ENCODE results near the gene STK32B.

Gene STK32B

GRCh38 chr4:5188130-5188529 lies 136.8 kb downstream of the STK32B start:
- no peaks in the 10 kb centered on the region for H3K36me3 Mint-ChIP-seq
- no peaks in the 10 kb centered on the region for H3K9me3 Mint-ChIP-seq
- H3K4me3 Mint-ChIP-seq, result no peak overlapping the region
- peaks cover 0 to 4% of the 10 kb centered on the region in 2 donors for H3K27me3 Mint-ChIP-seq
- peaks cover 19 to 23% of the 10 kb centered on the region in 2 donors for H3K4me1 Mint-ChIP-seq
- no peak for ATAC-seq (replicated peaks)
- DNase-seq, result no peak
- no peak overlapping the region for H3K27ac Mint-ChIP-seq

DNA sequence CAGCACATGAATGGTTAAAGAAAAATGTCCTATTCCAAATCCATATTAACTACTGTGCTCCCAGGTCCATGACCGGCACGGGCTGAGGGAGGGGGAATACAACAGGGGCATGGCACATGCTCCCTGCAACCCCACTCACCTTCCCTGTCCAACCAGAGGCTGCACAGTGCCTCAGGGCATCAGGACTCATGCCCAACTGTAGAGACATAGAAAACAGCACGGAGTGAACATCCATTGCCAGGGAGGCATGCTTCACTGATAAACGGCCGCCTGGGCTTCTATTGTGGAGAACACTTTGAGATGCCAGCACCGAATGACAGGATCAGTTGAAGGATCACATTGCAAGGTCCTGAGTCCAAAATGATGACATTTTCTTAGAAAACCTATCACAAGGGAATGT lies 140.6 kb downstream of the STK32B start:
- no peak for DNase-seq
- Mint-ChIP-seq H3K9me3 (no peaks in the 10 kb centered on the region), H3K27me3 (peaks cover 0 to 1% of the 10 kb centered on the region in 2 donors), H3K27ac (no peak overlapping the region), H3K36me3 (no peaks in the 10 kb centered on the region), H3K4me1 (peaks cover 5% of the 10 kb centered on the region in 2 donors), H3K4me3 (no peak overlapping the region)
- ATAC-seq (replicated peaks), result no peak

DNA sequence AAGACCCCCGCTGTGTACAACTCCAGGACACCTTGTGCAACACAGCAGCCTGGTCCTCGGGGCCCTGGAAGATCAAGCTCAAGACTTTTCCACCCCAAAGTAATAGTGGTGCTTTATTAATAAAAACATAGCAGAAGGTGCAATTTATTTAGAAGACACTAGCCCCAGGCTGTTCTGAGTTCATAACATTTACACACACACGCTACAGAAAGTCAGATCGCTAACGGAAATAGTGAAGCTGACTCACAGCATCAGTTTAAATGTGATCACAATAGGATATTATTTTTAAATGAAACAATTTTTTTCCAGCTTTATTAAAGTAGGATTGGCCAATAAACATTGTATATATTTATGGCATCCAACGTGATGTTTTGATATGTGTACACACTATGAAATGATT lies 141.0 kb downstream of the STK32B start:
- H3K36me3 Mint-ChIP-seq, result no peaks in the 10 kb centered on the region
- H3K27ac Mint-ChIP-seq, result no peak overlapping the region
- DNase-seq (no peak), ATAC-seq (replicated peaks) (no peak)
- H3K27me3 Mint-ChIP-seq, result no peaks in the 10 kb centered on the region
- no peaks in the 10 kb centered on the region for H3K9me3 Mint-ChIP-seq
- peaks cover under 1% of the 10 kb centered on the region in 2 donors for H3K4me1 Mint-ChIP-seq
- H3K4me3 Mint-ChIP-seq, result no peak overlapping the region

DNA sequence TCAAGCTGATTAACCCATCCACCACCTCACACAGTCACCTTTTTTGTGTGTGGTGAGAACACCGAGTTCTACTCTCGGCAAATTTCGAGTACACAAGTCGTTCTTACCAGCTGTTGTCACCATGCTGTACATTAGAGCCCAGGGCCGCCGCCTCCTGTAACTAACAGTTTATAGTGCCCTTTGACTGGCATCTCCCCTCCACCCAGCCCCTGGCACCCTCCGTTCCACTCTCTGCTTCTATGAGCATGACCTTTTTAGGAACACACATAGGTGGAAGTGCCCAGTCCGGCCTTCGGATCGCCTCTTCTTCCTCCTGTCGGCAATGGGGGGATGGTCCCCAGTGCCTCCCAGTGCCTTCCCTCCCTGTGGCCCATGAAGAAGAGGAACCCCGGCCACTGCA lies 141.4 kb downstream of the STK32B start:
- Mint-ChIP-seq H3K27me3 (no peaks in the 10 kb centered on the region), H3K9me3 (no peaks in the 10 kb centered on the region), H3K27ac (no peak overlapping the region), H3K4me1 (no peaks in the 10 kb centered on the region), H3K4me3 (no peak overlapping the region), H3K36me3 (no peaks in the 10 kb centered on the region)
- ATAC-seq (replicated peaks) (no peak), DNase-seq (no peak)

DNA sequence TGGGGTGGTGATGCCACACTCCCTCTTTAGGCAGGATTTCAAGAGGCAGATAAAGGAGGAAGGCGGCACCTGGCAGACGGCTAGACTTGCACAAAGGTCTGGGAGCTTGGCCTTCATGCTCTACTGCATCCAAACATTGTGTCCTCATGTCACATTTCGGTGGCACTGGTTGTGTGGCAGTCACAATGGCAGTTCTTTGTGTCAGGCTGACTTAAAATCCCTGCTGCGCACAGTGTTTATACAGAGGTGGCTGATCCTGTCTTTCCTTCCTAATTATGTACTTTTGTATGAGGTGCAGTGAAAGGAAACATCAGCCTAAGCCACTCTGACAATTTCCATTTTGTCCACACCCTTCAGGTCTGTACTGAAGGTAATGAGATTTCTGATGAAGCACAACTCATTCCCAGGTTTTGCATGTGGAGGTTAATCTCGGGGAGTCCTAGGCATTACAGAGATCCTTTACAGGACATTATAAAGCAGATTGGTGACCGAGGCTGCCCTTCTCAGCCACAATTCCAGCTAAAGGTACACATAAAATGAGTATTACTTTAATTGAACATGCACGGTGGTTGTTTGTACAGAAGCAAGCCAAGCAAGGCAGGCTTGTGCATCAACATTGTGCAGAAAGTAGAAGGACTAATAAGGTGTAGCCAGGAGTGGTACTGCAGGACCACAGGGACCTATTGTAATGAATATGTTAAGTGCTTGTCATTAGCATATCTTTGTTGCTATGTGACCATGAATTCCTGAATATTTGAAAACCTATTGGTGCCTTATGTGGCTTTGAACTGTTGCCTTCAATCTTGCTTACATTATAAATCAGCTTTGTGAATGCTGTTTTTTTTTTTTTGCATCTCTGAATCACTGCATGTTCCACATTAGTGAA lies 147.6 kb downstream of the STK32B start:
- H3K27me3 Mint-ChIP-seq, result no peaks in the 10 kb centered on the region
- H3K27ac Mint-ChIP-seq, result no peak overlapping the region
- no peaks in the 10 kb centered on the region for H3K36me3 Mint-ChIP-seq
- ATAC-seq (replicated peaks) (no peak), DNase-seq (no peak)
- H3K9me3 Mint-ChIP-seq, result no peaks in the 10 kb centered on the region
- H3K4me1 Mint-ChIP-seq, result no peaks in the 10 kb centered on the region
- H3K4me3 Mint-ChIP-seq, result no peak overlapping the region

DNA sequence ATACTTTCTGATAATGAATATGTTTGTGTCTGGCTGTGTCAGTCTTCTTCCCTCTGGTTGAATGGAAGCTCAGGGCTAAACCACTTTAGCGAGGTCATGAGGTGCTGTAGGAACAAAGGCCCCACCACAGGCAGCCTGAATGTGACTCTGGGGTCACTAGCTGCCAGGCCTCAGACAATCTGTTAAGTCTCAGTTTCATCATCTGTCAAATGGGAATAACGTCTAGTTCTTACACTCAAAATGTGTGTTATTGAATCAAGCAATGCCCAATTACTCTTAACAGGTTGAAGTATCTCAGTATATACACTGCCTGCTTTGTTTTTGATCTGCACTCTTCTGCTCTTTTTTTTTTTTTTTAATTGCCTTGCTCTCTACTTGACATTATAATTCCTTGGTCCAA lies 148.6 kb downstream of the STK32B start:
- Mint-ChIP-seq H3K9me3 (peaks cover 0 to 1% of the 10 kb centered on the region in 2 donors), H3K36me3 (no peaks in the 10 kb centered on the region)

GRCh38 chr4:5200513-5200912 lies 149.2 kb downstream of the STK32B start:
- H3K4me1 Mint-ChIP-seq, result no peaks in the 10 kb centered on the region
- H3K27me3 Mint-ChIP-seq, result no peaks in the 10 kb centered on the region
- no peak overlapping the region for H3K27ac Mint-ChIP-seq
- no peak overlapping the region for H3K4me3 Mint-ChIP-seq
- DNase-seq, result no peak
- H3K36me3 Mint-ChIP-seq, result no peaks in the 10 kb centered on the region
- peaks cover 0 to 1% of the 10 kb centered on the region in 2 donors for H3K9me3 Mint-ChIP-seq
- ATAC-seq (replicated peaks), result no peak

More for the DNA sequence above, 148.6 kb downstream of the STK32B start:
- Mint-ChIP-seq H3K27me3 (no peaks in the 10 kb centered on the region), H3K27ac (no peak overlapping the region), H3K4me3 (no peak overlapping the region), H3K4me1 (no peaks in the 10 kb centered on the region)
- ATAC-seq (replicated peaks), result no peak
- no peak for DNase-seq

- no peaks in the 10 kb centered on the region for H3K27me3 Mint-ChIP-seq
- DNase-seq, result no peak
- H3K36me3 Mint-ChIP-seq, result no peaks in the 10 kb centered on the region
- H3K4me3 Mint-ChIP-seq, result no peak overlapping the region
- ATAC-seq (replicated peaks), result no peak
- no peaks in the 10 kb centered on the region for H3K4me1 Mint-ChIP-seq
- H3K9me3 Mint-ChIP-seq, result peaks cover 0 to 3% of the 10 kb centered on the region in 2 donors
- no peak overlapping the region for H3K27ac Mint-ChIP-seq
These were observed 152.2 kb downstream of the STK32B start for GRCh38 chr4:5203309-5203992.

- no peak for DNase-seq
- ATAC-seq (replicated peaks), result no peak
- Mint-ChIP-seq H3K27me3 (no peaks in the 10 kb centered on the region), H3K4me3 (no peak overlapping the region), H3K9me3 (peaks cover 0 to 3% of the 10 kb centered on the region in 2 donors), H3K36me3 (no peaks in the 10 kb centered on the region), H3K4me1 (no peaks in the 10 kb centered on the region), H3K27ac (no peak overlapping the region)
These were observed 152.7 kb downstream of the STK32B start for GRCh38 chr4:5203993-5204310.

DNA sequence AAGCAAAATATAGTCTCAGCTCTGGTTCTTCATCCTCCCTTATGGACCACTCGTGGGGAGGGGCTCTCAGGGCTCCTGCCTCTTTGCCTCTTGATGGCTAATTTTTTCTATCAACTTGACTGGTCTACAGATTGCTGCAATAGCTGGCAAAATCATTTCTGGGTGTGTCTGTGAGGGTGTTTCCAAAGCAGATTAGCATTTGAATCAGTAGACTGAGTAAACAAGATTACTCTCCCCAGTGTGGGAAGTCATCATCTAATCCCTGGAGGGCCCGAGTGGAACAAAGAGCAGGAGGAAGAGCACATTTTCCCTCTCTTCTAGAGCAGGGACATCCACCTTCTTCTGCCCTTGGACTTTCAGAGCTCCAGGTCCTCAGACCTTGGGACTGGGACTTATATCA lies 153.5 kb downstream of the STK32B start:
- H3K4me3 Mint-ChIP-seq, result no peak overlapping the region
- H3K4me1 Mint-ChIP-seq, result no peaks in the 10 kb centered on the region
- ATAC-seq (replicated peaks) (no peak), DNase-seq (no peak)
- H3K9me3 Mint-ChIP-seq, result peaks cover 0 to 3% of the 10 kb centered on the region in 2 donors
- no peaks in the 10 kb centered on the region for H3K27me3 Mint-ChIP-seq
- H3K27ac Mint-ChIP-seq, result no peak overlapping the region
- H3K36me3 Mint-ChIP-seq, result no peaks in the 10 kb centered on the region

- no peak overlapping the region for H3K27ac Mint-ChIP-seq
- ATAC-seq (replicated peaks), result no peak
- no peaks in the 10 kb centered on the region for H3K27me3 Mint-ChIP-seq
- H3K4me1 Mint-ChIP-seq, result no peaks in the 10 kb centered on the region
- peaks cover 0 to 3% of the 10 kb centered on the region in 2 donors for H3K9me3 Mint-ChIP-seq
- no peak overlapping the region for H3K4me3 Mint-ChIP-seq
- DNase-seq, result no peak
- H3K36me3 Mint-ChIP-seq, result no peaks in the 10 kb centered on the region
These were observed 154.9 kb downstream of the STK32B start for GRCh38 chr4:5206016-5206790.

DNA sequence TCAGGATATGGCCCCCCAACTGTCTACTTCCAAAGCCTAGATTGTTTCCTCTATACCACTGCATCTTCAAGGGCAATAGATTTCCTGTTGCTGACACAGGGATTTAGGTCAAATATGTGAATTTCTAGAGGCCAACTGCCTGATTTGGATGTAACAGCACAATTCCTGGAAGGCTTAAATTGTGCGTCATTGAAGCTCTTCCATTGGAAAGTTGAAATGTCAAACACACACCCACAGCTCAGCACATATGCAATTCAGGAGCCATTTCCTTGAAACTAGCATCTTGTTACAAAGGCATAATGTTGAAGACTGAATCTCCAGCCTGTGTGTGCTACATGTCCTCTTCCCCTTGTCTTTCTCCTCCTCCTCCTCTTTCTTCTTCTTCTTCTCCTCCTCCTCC lies 158.6 kb downstream of the STK32B start:
- H3K27ac Mint-ChIP-seq, result no peak overlapping the region
- H3K4me3 Mint-ChIP-seq, result no peak overlapping the region
- peaks cover 0 to 2% of the 10 kb centered on the region in 2 donors for H3K9me3 Mint-ChIP-seq
- DNase-seq (no peak), ATAC-seq (replicated peaks) (no peak)
- H3K36me3 Mint-ChIP-seq, result no peaks in the 10 kb centered on the region
- H3K4me1 Mint-ChIP-seq, result no peaks in the 10 kb centered on the region
- H3K27me3 Mint-ChIP-seq, result no peaks in the 10 kb centered on the region

DNA sequence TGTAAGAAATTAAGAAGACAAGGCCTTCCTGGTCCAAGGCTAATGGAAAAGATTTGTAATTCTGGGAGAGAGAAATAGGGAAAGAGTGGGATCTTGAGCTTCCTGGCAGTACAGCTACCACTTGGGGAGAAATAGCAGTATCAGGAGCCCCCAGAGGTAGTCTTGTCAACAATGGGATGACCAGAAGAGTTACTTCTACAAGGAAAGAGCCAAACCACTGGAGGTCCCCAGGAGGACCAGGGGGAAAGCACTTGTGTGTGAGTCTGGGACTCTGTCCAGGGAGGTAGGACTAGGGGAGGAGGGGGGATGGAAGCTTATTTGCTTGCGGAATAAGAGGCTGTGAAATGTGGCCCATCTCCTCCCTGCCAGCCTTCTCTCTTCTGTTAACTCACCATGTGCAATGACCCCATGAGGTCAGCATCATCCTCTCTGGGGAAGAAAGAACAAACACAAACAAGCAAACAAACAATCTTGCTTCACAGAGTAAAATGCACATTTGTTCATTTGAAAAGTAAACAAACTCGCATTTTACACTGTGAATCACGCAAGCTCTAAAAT lies 160.1 kb downstream of the STK32B start:
- Mint-ChIP-seq H3K4me3 (no peak overlapping the region), H3K9me3 (peaks cover 0 to 2% of the 10 kb centered on the region in 2 donors), H3K27ac (no peak overlapping the region), H3K27me3 (no peaks in the 10 kb centered on the region), H3K4me1 (no peaks in the 10 kb centered on the region), H3K36me3 (no peaks in the 10 kb centered on the region)
- DNase-seq (no peak), ATAC-seq (replicated peaks) (no peak)

- Mint-ChIP-seq H3K27me3 (no peaks in the 10 kb centered on the region), H3K27ac (no peak overlapping the region), H3K4me1 (peaks cover 2 to 4% of the 10 kb centered on the region in 2 donors), H3K9me3 (no peaks in the 10 kb centered on the region), H3K4me3 (no peak overlapping the region), H3K36me3 (no peaks in the 10 kb centered on the region)
- DNase-seq, result no peak
- no peak for ATAC-seq (replicated peaks)
These were observed 161.2 kb downstream of the STK32B start for GRCh38 chr4:5212255-5213013.

Data from stimulated activated naive B cell treated with anti-CD40 and anti-IgM and Interleukin-4, amounts not matched to agents 10 μg/mL and 1 μg/mL and 100 μg/mL, for 72 hours (primary cell).